ENCODE data around the gene SINHCAF. TPM values are rescaled to one million over a fixed set of nuclear protein-coding genes. Genes with fewer than 3 reads are reported as not detected.

SINHCAF gene
- total and polyA plus RNA-seq, 4 donors, result 2.3 to 10.3 (median 4.9) TPM

- Histone ChIP-seq H3K4me1 (ENCODE audit: control insufficient read depth in 4 of 4, insufficient read depth in 4 of 4, low read length in 3 of 4) (no peaks in the 10 kb centered on the region), H3K9me3 (ENCODE audit: control insufficient read depth in 4 of 4, low read length in 3 of 4) (no peaks in the 10 kb centered on the region), H3K36me3 (ENCODE audit: control insufficient read depth in 4 of 4, insufficient read depth in 3 of 4, low read depth in 1 of 4, low read length in 3 of 4) (peaks cover 3 to 6% (median 3%) of the 10 kb centered on the region in 4 donors), H3K27me3 (ENCODE audit: control insufficient read depth in 4 of 4, insufficient read depth in 4 of 4, low read length in 3 of 4) (no peaks in the 10 kb centered on the region), H3K9ac (ENCODE audit: low read depth in 1 of 2, low read length in 2 of 2) (no peak overlapping the region), H3K27ac (ENCODE audit: low read depth in 1 of 2, low read length in 2 of 2) (no peak overlapping the region), H3K4me3 (ENCODE audit: low read depth in 1 of 3, low read length in 3 of 3) (no peak overlapping the region)
- TF ChIP-seq YY1 (IDR thresholded peaks at IDR 0.05) (no peak), HNF4A (conservative IDR thresholded peaks at IDR 0.05) (no peak), RXRA (IDR thresholded peaks at IDR 0.05) (no peak), SP1 (IDR thresholded peaks at IDR 0.05) (no peak), RAD21 (IDR thresholded peaks at IDR 0.05) (no peak), GABPA (IDR thresholded peaks at IDR 0.05 in 1 of 2, conservative IDR thresholded peaks at IDR 0.05 in 1 of 2) (no peak), FOXA2 (IDR thresholded peaks at IDR 0.05) (no peak), FOXA1 (IDR thresholded peaks at IDR 0.05) (no peak), NR2F2 (IDR thresholded peaks at IDR 0.05) (no peak), CTCF (IDR thresholded peaks at IDR 0.05; ENCODE audit: low read depth, low read length, missing input control) (no peak), EGR1 (IDR thresholded peaks at IDR 0.05; ENCODE audit: low read depth in 2 of 2) (no peak), REST (IDR thresholded peaks at IDR 0.05) (no peak), TAF1 (conservative IDR thresholded peaks at IDR 0.05) (no peak)
- no peak for DNase-seq (ENCODE audit: low spot score)
Measured at GRCh38 chr12:31280183-31280582, 45.8 kb downstream of the SINHCAF start.

GRCh38 chr12:31279390-31279924 is 46.5 kb downstream of the SINHCAF start:
- Histone ChIP-seq H3K27ac (ENCODE audit: low read depth in 1 of 2, low read length in 2 of 2) (no peak overlapping the region), H3K9me3 (ENCODE audit: control insufficient read depth in 4 of 4, low read length in 3 of 4) (no peaks in the 10 kb centered on the region), H3K36me3 (ENCODE audit: control insufficient read depth in 4 of 4, insufficient read depth in 3 of 4, low read depth in 1 of 4, low read length in 3 of 4) (peaks cover under 1 to 4% (median 2%) of the 10 kb centered on the region in 4 donors), H3K4me1 (ENCODE audit: control insufficient read depth in 4 of 4, insufficient read depth in 4 of 4, low read length in 3 of 4) (no peaks in the 10 kb centered on the region), H3K4me3 (ENCODE audit: low read depth in 1 of 3, low read length in 3 of 3) (no peak overlapping the region), H3K27me3 (ENCODE audit: control insufficient read depth in 4 of 4, insufficient read depth in 4 of 4, low read length in 3 of 4) (no peaks in the 10 kb centered on the region), H3K9ac (ENCODE audit: low read depth in 1 of 2, low read length in 2 of 2) (no peak overlapping the region)
- WGBS, result 97% methylated on average over 8 of the region's 8 CpGs
- DNase-seq (ENCODE audit: low spot score), result no peak
- no peak for TF ChIP-seq ZBTB33 (IDR thresholded peaks at IDR 0.05)
- no peak for TF ChIP-seq TAF1 (conservative IDR thresholded peaks at IDR 0.05)
- no peak for TF ChIP-seq HNF4G (IDR thresholded peaks at IDR 0.05)
- no peak for TF ChIP-seq SP1 (IDR thresholded peaks at IDR 0.05)
- no peak for TF ChIP-seq RXRA (IDR thresholded peaks at IDR 0.05)
- TF ChIP-seq REST (IDR thresholded peaks at IDR 0.05), result no peak
- TF ChIP-seq CTCF (IDR thresholded peaks at IDR 0.05; ENCODE audit: low read depth, low read length, missing input control), result no peak
- TF ChIP-seq EGR1 (IDR thresholded peaks at IDR 0.05; ENCODE audit: low read depth in 2 of 2), result no peak
- no peak for TF ChIP-seq NR2F2 (IDR thresholded peaks at IDR 0.05)

Measured in liver (tissue), 9 donors.